Fibroblast of the aortic adventitia (primary cell): ENCODE measurements around the gene GAS7. TPM values are rescaled to one million over a fixed set of nuclear protein-coding genes. Genes with fewer than 3 reads are reported as not detected.

Experiments used
- DNase-seq: peaks from one replicate; pipeline ENCODE4 v3.0.0-alpha.2; 2010; ENCODE audit warnings: low read depth
- H3K4me3 ChIP-seq: 2 replicates; pipeline ENCODE4 v1.5.1; 2011; ENCODE audit warnings: low read depth, mild to moderate bottlenecking, control low read depth, low read length, moderate library complexity
- CTCF ChIP-seq: IDR thresholded peaks from 2 replicates; pipeline ENCODE4 v1.5.1; 2011; ENCODE audit warnings: mild to moderate bottlenecking, low read length, control low read depth, inconsistent platforms; ENCODE audit not compliant: insufficient read depth
- total RNA-seq: library from RNA; depleted of rRNA; stranded (reverse); fragments of >200 nt; gene quantifications from 2 replicates; pipeline ENCODE4 v1.2.3, GENCODE V29; 2012; ENCODE audit warnings: low replicate concordance

The GAS7 gene
- total RNA-seq, 1 donor: 7.0 TPM

DNA sequence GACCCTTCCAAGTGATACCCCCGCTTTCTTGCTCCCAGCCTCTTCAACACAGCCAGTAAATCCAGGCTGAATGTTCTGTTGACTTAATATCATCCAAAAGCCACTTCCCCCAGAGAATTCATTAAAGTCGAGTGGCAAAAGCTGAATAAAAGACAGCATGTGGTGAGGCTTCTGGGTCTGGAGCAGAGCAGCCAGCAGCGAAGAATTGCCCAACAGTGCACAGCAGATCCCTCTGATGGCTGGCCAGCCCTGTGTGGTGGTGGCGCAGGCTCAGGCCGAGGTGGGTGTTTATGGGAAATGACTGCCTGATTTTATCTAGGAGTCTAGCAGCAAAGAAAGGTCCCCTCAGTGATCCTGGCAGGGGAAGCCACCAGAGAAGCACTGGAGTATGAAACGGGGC, 263.0 kb downstream of the GAS7 start:
- no peak for TF ChIP-seq CTCF
- no peak for DNase-seq
- H3K4me3 ChIP-seq: no peak overlapping the region

- no peak overlapping the region for H3K4me3 ChIP-seq
- DNase-seq: no peak
- no peak for TF ChIP-seq CTCF
These were observed 264.1 kb downstream of the GAS7 start for GRCh38 chr17:9934331-9934730.

DNA sequence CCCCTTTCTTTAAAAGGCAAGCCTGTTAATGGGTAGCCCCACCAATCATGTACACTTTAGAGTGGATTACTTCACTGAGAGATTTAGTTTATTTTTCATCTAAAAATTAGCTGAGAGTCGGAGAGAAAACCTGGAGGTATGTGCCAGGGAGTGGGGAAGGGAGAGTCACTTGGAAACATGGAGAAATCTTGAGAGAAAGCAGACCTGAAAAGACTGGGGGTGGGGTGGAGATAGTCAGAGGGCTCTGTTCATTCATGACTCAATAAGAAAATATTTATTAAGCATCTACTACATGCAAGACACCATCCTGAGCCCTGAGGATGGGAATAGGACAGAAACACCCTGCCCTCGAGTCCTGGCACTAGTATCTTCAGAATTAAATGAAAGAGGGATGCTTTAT, 265.9 kb downstream of the GAS7 start:
- TF ChIP-seq CTCF: no peak
- DNase-seq: peak; percentile 2
- no peak overlapping the region for H3K4me3 ChIP-seq

DNA sequence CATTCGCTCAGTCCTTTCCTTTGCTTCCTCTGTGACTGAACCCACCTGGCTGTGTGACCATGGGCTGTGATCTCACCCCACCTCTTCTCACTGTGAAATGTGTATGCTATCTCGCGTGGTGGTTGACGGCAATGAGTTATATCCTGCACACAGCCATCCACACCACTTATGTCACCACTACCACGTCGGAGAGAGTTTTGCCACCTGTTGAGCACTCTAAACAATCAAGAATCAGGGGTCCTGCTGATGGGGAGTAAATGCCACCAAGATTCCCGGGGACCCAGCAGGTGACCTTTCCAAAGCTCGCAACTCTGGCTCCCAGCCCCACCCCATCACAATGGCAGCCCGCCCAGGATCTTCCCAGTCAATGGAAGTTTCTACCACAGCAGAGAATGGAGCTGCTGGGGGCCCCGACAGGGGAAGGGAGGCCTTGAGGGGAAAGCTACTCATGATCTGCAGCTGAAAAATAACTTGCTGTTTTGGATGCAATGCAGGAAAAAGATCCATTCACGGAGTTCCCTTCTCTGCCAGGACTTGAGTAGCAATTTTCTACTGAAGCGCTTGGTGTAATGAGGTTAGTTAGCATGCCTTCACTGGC, 267.2 kb downstream of the GAS7 start:
- no peak for TF ChIP-seq CTCF
- H3K4me3 ChIP-seq: no peak overlapping the region
- DNase-seq: no peak

- DNase-seq: no peak
- no peak overlapping the region for H3K4me3 ChIP-seq
These were observed 268.5 kb downstream of the GAS7 start for GRCh38 chr17:9929871-9930270.

DNA sequence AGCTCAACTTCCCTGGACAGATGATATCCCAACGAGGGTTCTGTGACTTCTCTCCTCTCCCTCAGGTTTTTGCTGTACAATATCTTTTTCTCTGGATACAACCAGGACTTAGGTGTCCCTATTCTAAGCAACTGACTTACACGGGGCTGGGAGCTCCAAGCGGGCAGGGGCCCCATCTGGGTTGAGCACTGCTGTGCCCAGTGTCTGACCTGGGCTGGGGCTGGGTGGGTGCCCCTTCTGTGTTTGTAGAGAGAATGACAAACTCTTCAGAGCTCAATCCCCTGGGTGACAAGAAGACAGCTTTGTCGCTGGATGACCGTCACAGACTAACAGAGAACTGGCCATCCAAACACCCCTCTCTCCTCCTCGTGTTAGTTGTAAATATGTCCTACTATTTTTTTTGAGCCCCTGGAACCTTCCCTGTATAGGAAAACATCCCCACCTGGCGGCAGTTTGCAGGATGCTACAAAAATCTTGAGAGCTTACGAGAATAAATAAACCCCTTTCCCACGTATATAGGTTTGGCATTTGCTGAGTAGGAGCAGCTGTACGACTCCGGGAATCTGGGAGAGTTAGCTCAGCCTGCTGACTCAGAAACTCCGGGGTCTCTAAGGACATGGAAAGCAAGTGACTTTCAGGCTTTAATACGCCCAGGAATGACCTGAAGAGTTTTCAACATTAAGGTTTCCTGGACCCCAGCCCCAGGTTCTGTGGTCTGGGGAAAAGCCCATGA, 269.6 kb downstream of the GAS7 start:
- TF ChIP-seq CTCF: peak; percentile 36
- H3K4me3 ChIP-seq: no peak overlapping the region
- peak; percentile 37 for DNase-seq

More at GRCh38 chr17:9929871-9930270, 268.5 kb downstream of the GAS7 start:
- no peak for TF ChIP-seq CTCF
